HCT116 (cell line): Measurements from ENCODE around the gene BRPF3. TPM values are rescaled to one million over a fixed set of nuclear protein-coding genes. Genes with fewer than 3 reads are reported as not detected.

Experiments
- ATAC-seq: fragments of 200-7000 bp; cut with Tn5 transposase; 2 replicates; pipeline ENCODE4 v1.9.1; 2020; ENCODE audit warnings: mild to moderate bottlenecking, moderate library complexity
- BruUV-seq: library from RNA; stranded (reverse); fragments of 400-500 nt; replicated peaks from 2 replicates; lab custom pipeline; 2021; lab: Mats Ljungman, UMichigan
- CTCF ChIA-PET: fragments of 300-600 bp; sonication (Branson Sonifier 250); formaldehyde crosslinking; loops from one replicate; lab custom pipeline; 2021; ENCODE audit warnings: antibody characterized with exemption; lab: Charles Lee
- POLR2A ChIA-PET: fragments of 300-600, 350-600 bp; sonication (Branson Sonifier 250); formaldehyde crosslinking; loops from one replicate; lab custom pipeline; 2021; ENCODE audit warnings: antibody characterized with exemption; lab: Charles Lee
- RAD21 ChIA-PET, 2 experiments: fragments of 300-600 bp; sonication (Branson Sonifier 250); formaldehyde crosslinking; loops; one replicate each; lab custom pipeline; 2023; ENCODE audit warnings: low total read pairs in 2 of 2; ENCODE audit not compliant: uncharacterized antibody in 2 of 2, unreplicated experiment in 2 of 2, low non-redundant PET in 1 of 2; lab: Charles Lee
- DNase-seq: peaks from one replicate; pipeline ENCODE4 v3.0.0-alpha.2; 2010; ENCODE audit warnings: low read depth, low spot score
- H2AFZ ChIP-seq: fragments of 200-600 bp; shearing (Covaris generic), sonication (generic); 2 replicates; pipeline ENCODE4 v1.6.1; 2017; ENCODE audit warnings: low read depth, mixed run types, mixed read lengths, antibody characterized with exemption, low read length; ENCODE audit not compliant: poor library complexity, severe bottlenecking
- H3K27ac ChIP-seq: 2 replicates; pipeline ENCODE4 v1.5.1; 2012; ENCODE audit warnings: low read depth, low read length
- H3K27me3 ChIP-seq: fragments of 200-600 bp; sonication (generic); 2 replicates; pipeline ENCODE4 v1.6.1; 2016; ENCODE audit warnings: mixed run types, low read length, mixed read lengths; ENCODE audit not compliant: insufficient read depth
- H3K36me3 ChIP-seq, 2 experiments: fragments of 200-500 bp in 1 of 2; fragments of 200-600 bp in 1 of 2; sonication (Bioruptor generic) in 1 of 2; sonication (generic) in 1 of 2; 2 replicates each; pipeline versions ENCODE4 v1.5.1 to v1.6.1; 2014 to 2016; ENCODE audit warnings: low read length in 2 of 2, inconsistent platforms in 1 of 2, mixed read lengths in 1 of 2, mixed run types in 1 of 2; ENCODE audit not compliant: insufficient read depth in 2 of 2, control insufficient read depth in 1 of 2
- H3K4me1 ChIP-seq, 2 experiments: fragments of 200-600 bp in 1 of 2; sonication (generic) in 1 of 2; 2 replicates each; pipeline versions ENCODE4 v1.5.1 to v1.6.1; 2012 to 2017; ENCODE audit warnings: low read length in 2 of 2, inconsistent platforms in 1 of 2, mild to moderate bottlenecking in 1 of 2, mixed read lengths in 1 of 2, mixed run types in 1 of 2, moderate library complexity in 1 of 2; ENCODE audit not compliant: insufficient read depth in 2 of 2, control insufficient read depth in 1 of 2
- H3K4me2 ChIP-seq: fragments of 200-600 bp; sonication (generic); 2 replicates; pipeline ENCODE4 v1.6.1; 2017; ENCODE audit warnings: mixed run types, low read length, mixed read lengths
- H3K4me3 ChIP-seq, 2 experiments: fragments of 200-600 bp in 1 of 2; sonication (generic) in 1 of 2; replicated peaks in 1 of 2; 2 replicates each; pipeline ENCODE4 v1.5.1; 2011 to 2016; ENCODE audit warnings: low read length in 2 of 2, control low read depth in 1 of 2, low read depth in 1 of 2, mild to moderate bottlenecking in 1 of 2, mixed read lengths in 1 of 2, mixed run types in 1 of 2
- H3K79me2 ChIP-seq: fragments of 200-600 bp; sonication (generic); 2 replicates; pipeline ENCODE4 v1.6.1; 2017; ENCODE audit warnings: mild to moderate bottlenecking, mixed run types, low read length, moderate library complexity, mixed read lengths; ENCODE audit not compliant: insufficient read depth
- H3K9ac ChIP-seq: fragments of 200-600 bp; sonication (generic); 2 replicates; pipeline ENCODE4 v1.6.1; 2016; ENCODE audit warnings: low read length, mixed read lengths
- H3K9me2 ChIP-seq: fragments of 200-600 bp; sonication (generic), shearing (Covaris generic); 2 replicates; pipeline ENCODE4 v1.6.1; 2017; ENCODE audit warnings: mixed run types, mild to moderate bottlenecking, moderate library complexity; ENCODE audit not compliant: insufficient read depth
- H3K9me3 ChIP-seq, 2 experiments: fragments of 200-500 bp in 1 of 2; fragments of 200-600 bp in 1 of 2; sonication (Bioruptor generic) in 1 of 2; sonication (generic) in 1 of 2; 2 replicates each; pipeline ENCODE4 v1.6.1; 2014 to 2017; ENCODE audit warnings: low read length in 2 of 2, mixed read lengths in 2 of 2, inconsistent platforms in 1 of 2, low read depth in 1 of 2, mild to moderate bottlenecking in 1 of 2, mixed run types in 1 of 2, moderate library complexity in 1 of 2; ENCODE audit not compliant: control insufficient read depth in 1 of 2, insufficient read depth in 1 of 2
- H4K20me1 ChIP-seq: fragments of 200-600 bp; sonication (generic), shearing (Covaris generic); 2 replicates; pipeline ENCODE4 v1.6.1; 2017; ENCODE audit warnings: mixed run types, mild to moderate bottlenecking, moderate library complexity; ENCODE audit not compliant: insufficient read depth
- CTCF ChIP-seq, 3 experiments: fragments of 200-600 bp in 1 of 3; sonication (generic) in 1 of 3; IDR thresholded peaks in 2 of 3; conservative IDR thresholded peaks in 1 of 3; 2 replicates each; pipeline ENCODE4 v1.5.1; 2012 to 2017; ENCODE audit warnings: low read depth in 2 of 3, low read length in 2 of 3, antibody characterized with exemption in 1 of 3, borderline replicate concordance in 1 of 3, control low read depth in 1 of 3, mild to moderate bottlenecking in 1 of 3, mixed read lengths in 1 of 3, mixed run types in 1 of 3, moderate library complexity in 1 of 3; ENCODE audit not compliant: insufficient read depth in 1 of 3
- FOSL1 ChIP-seq: IDR thresholded peaks from 2 replicates; pipeline ENCODE4 v1.6.1; 2012; ENCODE audit warnings: low read depth
- RAD21 ChIP-seq: IDR thresholded peaks from 2 replicates; pipeline ENCODE4 v1.6.1; 2012; ENCODE audit warnings: low read depth, mild to moderate bottlenecking
- SIN3A ChIP-seq: IDR thresholded peaks from 2 replicates; pipeline ENCODE4 v1.6.1; 2012; ENCODE audit warnings: low read depth
- TCF7L2 ChIP-seq: IDR thresholded peaks from 2 replicates; pipeline ENCODE4 v1.7.0; 2011; ENCODE audit warnings: borderline replicate concordance, inconsistent platforms; ENCODE audit not compliant: insufficient read depth, insufficient read length; ENCODE audit errors: extremely low read depth
- YY1 ChIP-seq: IDR thresholded peaks from 2 replicates; pipeline ENCODE4 v1.6.1; 2011; ENCODE audit warnings: low read length, low read depth, moderate library complexity, mild to moderate bottlenecking; ENCODE audit not compliant: insufficient replicate concordance; ENCODE audit errors: extremely low read depth
- ZFX ChIP-seq: fragments of 450-650 bp; IDR thresholded peaks from 2 replicates; pipeline ENCODE4 v1.6.1; 2017
- intact Hi-C: fragments of 100-400 bp; cut with micrococcal nuclease; formaldehyde crosslinking; loops from 2 replicates; pipeline ENCODE4 v1.10.0; 2022
- total RNA-seq: library from RNA; stranded (reverse); gene quantifications from one replicate; pipeline ENCODE4 v1.2.1, GENCODE V29; 2021; ENCODE audit not compliant: unreplicated experiment

Gene BRPF3
- total RNA-seq, 1 experiment from 2014 or later, result 20.3 TPM

GRCh38 chr6:36226438-36227047 lies 30.0 kb downstream of the BRPF3 start:
- H3K27me3 ChIP-seq, result no peaks in the 10 kb centered on the region
- BruUV-seq, result no TSS peak
- ChIA-PET CTCF (no interaction called here), RAD21 (no interaction called here), POLR2A (interaction anchor here (0.8 kb wide), 1 partner anchor 12 kb away, joined by 3 read pairs; no protein-coding TSS in a partner anchor)
- no peaks in the 10 kb centered on the region for H3K79me2 ChIP-seq
- no peak overlapping the region for H3K27ac ChIP-seq
- DNase-seq, result no peak
- H3K4me2 ChIP-seq, result no peak overlapping the region
- H4K20me1 ChIP-seq, result no peaks in the 10 kb centered on the region
- no peak overlapping the region for H3K4me3 ChIP-seq
- H3K4me1 ChIP-seq, result no peaks in the 10 kb centered on the region
- H2AFZ ChIP-seq, result no peak overlapping the region
- H3K9me2 ChIP-seq, result no peaks in the 10 kb centered on the region
- intact Hi-C loops, result no loop called here
- no peak overlapping the region for H3K9ac ChIP-seq
- TF ChIP-seq ZFX (no peak), TCF7L2 (no peak), CTCF (IDR thresholded peaks at IDR 0.05 in 2 of 3, conservative IDR thresholded peaks at IDR 0.05 in 1 of 3; ENCODE audit: borderline replicate concordance in 1 of 3, insufficient read depth in 1 of 3, low read depth in 2 of 3, low read length in 2 of 3) (no peak), RAD21 (no peak), YY1 (no peak), SIN3A (no peak), FOSL1 (no peak)
- TF ChIP-seq, all 23 proteins: peak for 0
- no peak for ATAC-seq
- H3K9me3 ChIP-seq, result no peaks in the 10 kb centered on the region
- peaks cover 14 to 16% of the 10 kb centered on the region in 2 experiments; a peak in 3 of 4 replicates for H3K36me3 ChIP-seq
